ENCODE measurements around the gene PDE6B. TPM values are rescaled to one million over a fixed set of nuclear protein-coding genes. Genes with fewer than 3 reads are reported as not detected.

PDE6B gene
- total RNA-seq, 1 experiment from 2014 or later = 10.8 TPM

GRCh38 chr4:605702-606425 is 19.5 kb upstream of the PDE6B start:
- H3K18ac ChIP-seq (ENCODE audit: insufficient read length, low read depth, low read length) = no peak overlapping the region
- no peaks in the 10 kb centered on the region for H3K79me2 ChIP-seq (ENCODE audit: insufficient read depth, low read length)
- H3K23ac ChIP-seq (ENCODE audit: insufficient read length, low read depth, low read length) = no peak overlapping the region
- Mint-ChIP-seq H3K9me3 (peaks cover 4 to 5% of the 10 kb centered on the region in 2 experiments; a peak in 3 of 5 replicates), H3K27ac (no peak overlapping the region), H3K4me1 (peaks cover 2 to 9% of the 10 kb centered on the region in 2 experiments; a peak in 2 of 4 replicates), H3K27me3 (ENCODE audit: low read depth) (peaks cover 42% of the 10 kb centered on the region), H3K36me3 (ENCODE audit: insufficient read depth in 1 of 3, low read depth in 3 of 3) (no peaks in the 10 kb centered on the region), H3K4me3 (no peak overlapping the region)
- H3T11ph ChIP-seq (ENCODE audit: low read length) = no peak overlapping the region
- H2AK5ac ChIP-seq (ENCODE audit: insufficient read length, low read length) = no peak overlapping the region
- H3K4me1 ChIP-seq (ENCODE audit: insufficient read depth, low read length) = no peaks in the 10 kb centered on the region
- H4K8ac ChIP-seq (replicated peaks; ENCODE audit: insufficient read length, low read depth, low read length) = no peak overlapping the region
- H4K5ac ChIP-seq (ENCODE audit: insufficient read length, low read depth, low read length) = no peak overlapping the region
- H3K79me1 ChIP-seq (ENCODE audit: insufficient read depth, low read depth, low read length, poor library complexity, severe bottlenecking) = no peaks in the 10 kb centered on the region
- H4K91ac ChIP-seq (ENCODE audit: insufficient read length, low read depth, low read length) = no peak overlapping the region
- peaks cover 3% of the 10 kb centered on the region for H4K20me1 ChIP-seq (ENCODE audit: control insufficient read depth, insufficient read depth, insufficient read length)
- no peaks in the 10 kb centered on the region for H3K23me2 ChIP-seq (ENCODE audit: insufficient read length, low read depth, low read length, poor library complexity, severe bottlenecking)
- no peak overlapping the region for H2BK5ac ChIP-seq (ENCODE audit: insufficient read length, low read length)
- TF ChIP-seq CTCF (conservative IDR thresholded peaks at IDR 0.05) = no peak
- H3K9me3 ChIP-seq (ENCODE audit: control insufficient read depth, low read depth, low read length) = no peaks in the 10 kb centered on the region
- no peak overlapping the region for H2BK12ac ChIP-seq (ENCODE audit: insufficient read length, low read depth, low read length)
- no peak overlapping the region for H2BK120ac ChIP-seq (ENCODE audit: low read depth, low read length, poor library complexity, severe bottlenecking)
- no peak overlapping the region for H3K9ac ChIP-seq (ENCODE audit: extremely low read depth, insufficient read length, low read length)
- no peak overlapping the region for H3K14ac ChIP-seq (ENCODE audit: insufficient read depth, low read length)
- no peaks in the 10 kb centered on the region; the same call in 1 of the 2 replicates for H3K27me3 ChIP-seq (ENCODE audit: insufficient read depth, low read length)
- H2BK15ac ChIP-seq (ENCODE audit: low read depth, low read length) = no peak overlapping the region
- H3K56ac ChIP-seq (ENCODE audit: insufficient read length, low read depth, low read length) = no peak overlapping the region
- no peak overlapping the region for H3K4me2 ChIP-seq (ENCODE audit: insufficient read depth, insufficient read length, low read length)
- no peak overlapping the region for H2AFZ ChIP-seq (ENCODE audit: low read length)
- no peak overlapping the region for H2BK20ac ChIP-seq (ENCODE audit: low read depth, low read length, poor library complexity, severe bottlenecking)
- no peak overlapping the region for H3K4ac ChIP-seq (ENCODE audit: low read depth, low read length)
- no peak for DNase-seq
- H3K27ac ChIP-seq (ENCODE audit: insufficient read length, low read depth, low read length) = no peak overlapping the region
- no CpG with 5 or more reads among the region's 17 CpGs for WGBS (ENCODE audit: extremely low coverage, insufficient read length, low lambda C conversion rate)

Data from H9 (cell line).